IMR-90 (cell line): ENCODE measurements around the gene TENM3. TPM values are rescaled to one million over a fixed set of nuclear protein-coding genes. Genes with fewer than 3 reads are reported as not detected.

Experiments used
- ATAC-seq: fragments of 200-7000 bp; cut with Tn5 transposase; 2 replicates; pipeline ENCODE4 v1.9.1; 2020; ENCODE audit warnings: low read depth, mild to moderate bottlenecking, moderate library complexity
- BruUV-seq: library from RNA; stranded (reverse); fragments of 400-500 nt; replicated peaks from 2 replicates; lab custom pipeline; 2021; lab: Mats Ljungman, UMichigan
- CTCF ChIA-PET: fragments of 300-600 bp; formaldehyde crosslinking; extraction: SDS; loops from one replicate; lab custom pipeline; 2021; ENCODE audit warnings: antibody characterized with exemption; lab: Yijun Ruan, JAX
- POLR2A ChIA-PET: fragments of 300-600 bp; sonication (Branson Sonifier 250); formaldehyde crosslinking; loops from one replicate; lab custom pipeline; 2022; ENCODE audit warnings: antibody characterized with exemption; ENCODE audit not compliant: unreplicated experiment; lab: Charles Lee
- DNase-seq: peaks from one replicate; pipeline ENCODE4 v3.0.0; 2013
- H2AFZ ChIP-seq: replicated peaks from 2 replicates; pipeline ENCODE3; 2013; ENCODE audit warnings: low read length, mild to moderate bottlenecking; ENCODE audit not compliant: poor library complexity
- H2AK5ac ChIP-seq: 2 replicates; pipeline ENCODE4 v1.6.1; 2013; ENCODE audit warnings: low read depth, low read length, inconsistent platforms
- H2AK9ac ChIP-seq: replicated peaks from 2 replicates; pipeline ENCODE3; 2013; ENCODE audit warnings: mild to moderate bottlenecking, low read depth, low read length, moderate library complexity; ENCODE audit not compliant: poor library complexity
- H2BK120ac ChIP-seq: 2 replicates; pipeline ENCODE4 v1.6.1; 2013; ENCODE audit warnings: low read depth, low read length, inconsistent platforms
- H2BK15ac ChIP-seq: 3 replicates; pipeline ENCODE4 v1.6.1; 2013; ENCODE audit warnings: low read depth, low read length, inconsistent platforms
- H2BK20ac ChIP-seq: 2 replicates; pipeline ENCODE4 v1.6.1; 2013; ENCODE audit warnings: low read depth, mild to moderate bottlenecking, inconsistent platforms, low read length, moderate library complexity
- H2BK5ac ChIP-seq: 2 replicates; pipeline ENCODE4 v1.6.1; 2013; ENCODE audit warnings: mild to moderate bottlenecking, low read depth, low read length, inconsistent platforms; ENCODE audit not compliant: poor library complexity, severe bottlenecking
- H3K14ac ChIP-seq: replicated peaks from 2 replicates; pipeline ENCODE4 v1.6.1; 2013; ENCODE audit warnings: low read depth, low read length, inconsistent platforms
- H3K18ac ChIP-seq: 2 replicates; pipeline ENCODE4 v1.6.1; 2013; ENCODE audit warnings: low read depth, low read length, control low read depth
- H3K23ac ChIP-seq: 2 replicates; pipeline ENCODE4 v1.6.1; 2013; ENCODE audit warnings: low read depth, low read length, inconsistent platforms
- H3K27ac ChIP-seq: 2 replicates; pipeline ENCODE4 v1.5.1; 2013; ENCODE audit warnings: mild to moderate bottlenecking, control low read depth, low read length; ENCODE audit not compliant: insufficient read depth
- H3K27me3 ChIP-seq: 2 replicates; pipeline ENCODE4 v1.6.1; 2013; ENCODE audit warnings: low read length; ENCODE audit not compliant: control insufficient read depth, insufficient read depth
- H3K36me3 ChIP-seq: 2 replicates; pipeline ENCODE4 v1.6.1; 2013; ENCODE audit warnings: low read length, mixed read lengths; ENCODE audit not compliant: control insufficient read depth, insufficient read depth
- H3K4ac ChIP-seq: 2 replicates; pipeline ENCODE4 v1.6.1; 2013; ENCODE audit warnings: low read depth, low read length, inconsistent platforms
- H3K4me1 ChIP-seq: 2 replicates; pipeline ENCODE4 v1.6.1; 2013; ENCODE audit warnings: low read length, mixed read lengths; ENCODE audit not compliant: control insufficient read depth, insufficient read depth
- H3K4me2 ChIP-seq: 2 replicates; pipeline ENCODE4 v1.6.1; 2013; ENCODE audit warnings: low read depth, mild to moderate bottlenecking, control low read depth, low read length, moderate library complexity
- H3K4me3 ChIP-seq: 2 replicates; pipeline ENCODE4 v1.5.1; 2013; ENCODE audit warnings: low read depth, mild to moderate bottlenecking, control low read depth, low read length, moderate library complexity; ENCODE audit not compliant: insufficient read depth
- H3K56ac ChIP-seq: 2 replicates; pipeline ENCODE4 v1.6.1; 2013; ENCODE audit warnings: low read length, inconsistent platforms; ENCODE audit not compliant: insufficient read depth; ENCODE audit errors: extremely low read depth
- H3K79me1 ChIP-seq, 2 experiments: 2 replicates each; pipeline ENCODE4 v1.6.1; 2013; ENCODE audit warnings: low read length in 2 of 2, inconsistent platforms in 1 of 2, low read depth in 1 of 2
- H3K9ac ChIP-seq: 2 replicates; pipeline ENCODE4 v1.6.1; 2013; ENCODE audit warnings: low read depth, low read length, control low read depth
- H3K9me1 ChIP-seq: 2 replicates; pipeline ENCODE4 v1.6.1; 2013; ENCODE audit warnings: low read length, inconsistent platforms; ENCODE audit not compliant: insufficient read depth
- H3K9me3 ChIP-seq: 2 replicates; pipeline ENCODE4 v1.6.1; 2013; ENCODE audit warnings: low read length; ENCODE audit not compliant: control insufficient read depth, insufficient read depth
- H4K20me1 ChIP-seq: 2 replicates; pipeline ENCODE4 v1.6.1; 2013; ENCODE audit warnings: low read length, inconsistent platforms; ENCODE audit not compliant: insufficient read depth
- H4K5ac ChIP-seq: 2 replicates; pipeline ENCODE4 v1.6.1; 2013; ENCODE audit warnings: mild to moderate bottlenecking, low read depth, low read length, control low read depth
- H4K8ac ChIP-seq, 2 experiments: 2 replicates each; pipeline ENCODE4 v1.6.1; 2013; ENCODE audit warnings: low read depth in 2 of 2, low read length in 2 of 2, control low read depth in 1 of 2, inconsistent platforms in 1 of 2
- H4K91ac ChIP-seq: 2 replicates; pipeline ENCODE4 v1.6.1; 2013; ENCODE audit warnings: low read depth, low read length, inconsistent platforms; ENCODE audit not compliant: insufficient read depth
- BHLHE40 ChIP-seq: fragments of 150-350 bp; IDR thresholded peaks from 2 replicates; pipeline ENCODE4 v1.6.1; 2016; ENCODE audit warnings: mild to moderate bottlenecking, low read depth, low read length
- CEBPB ChIP-seq: IDR thresholded peaks from 2 replicates; pipeline ENCODE4 v1.6.1; 2012; ENCODE audit warnings: low read depth, low read length, improper control_type of control experiment
- FOS ChIP-seq: fragments of 150-350 bp; IDR thresholded peaks from 2 replicates; pipeline ENCODE4 v1.6.1; 2016; ENCODE audit warnings: low read depth, low read length
- MAFK ChIP-seq: IDR thresholded peaks from 2 replicates; pipeline ENCODE4 v1.6.1; 2012; ENCODE audit warnings: low read depth, low read length, improper control_type of control experiment
- MXI1 ChIP-seq: IDR thresholded peaks from 2 replicates; pipeline ENCODE4 v1.6.1; 2012; ENCODE audit warnings: low read depth, mild to moderate bottlenecking, low read length, moderate library complexity, borderline replicate concordance
- POLR2A ChIP-seq: IDR thresholded peaks from 2 replicates; pipeline ENCODE4 v1.6.1; 2012; ENCODE audit warnings: mild to moderate bottlenecking, low read depth, low read length
- RAD21 ChIP-seq: IDR thresholded peaks from 2 replicates; pipeline ENCODE4 v1.6.1; 2012; ENCODE audit warnings: low read length, improper control_type of control experiment
- RFX5 ChIP-seq: IDR thresholded peaks from 2 replicates; pipeline ENCODE4 v1.8.0; 2012; ENCODE audit warnings: low read depth, mild to moderate bottlenecking, low read length, moderate library complexity
- SMC3 ChIP-seq: fragments of 150-350 bp; IDR thresholded peaks from 2 replicates; pipeline ENCODE4 v1.6.1; 2016; ENCODE audit warnings: low read depth, mild to moderate bottlenecking, antibody characterized with exemption, low read length, moderate library complexity
- WGBS, 2 experiments: methylation state at CpG; one replicate each; pipeline versions ENCODE4 v1.1.5 to v1.1.7; 2013; ENCODE audit warnings: missing lambda C conversion rate in 2 of 2; ENCODE audit not compliant: insufficient read length in 1 of 2; ENCODE audit errors: extremely low coverage in 2 of 2; 5-methylcytosine and 5-hydroxymethylcytosine counted together
- dilution Hi-C: fragments of 300-500 bp; cut with HindIII; formaldehyde crosslinking; loops from one replicate; pipeline ENCODE4 v1.14.3; 2018; ENCODE audit warnings: low sequenced_read_pairs; ENCODE audit not compliant: unreplicated experiment
- in situ Hi-C: fragments of 300-500 bp; cut with MboI; formaldehyde crosslinking; loops from 3 replicates; pipeline ENCODE4 v1.14.3; 2019; ENCODE audit warnings: low sequenced_read_pairs, inconsistent platforms, mixed read lengths
- intact Hi-C: fragments of 100-400 bp; cut with micrococcal nuclease; formaldehyde crosslinking; loops from 2 replicates; pipeline ENCODE4 v1.10.0; 2022
- polyA plus RNA-seq, 3 experiments: library from polyadenylated mRNA; depleted of rRNA; stranded (reverse); fragments of >200 nt; gene quantifications; 2 replicates each; pipeline ENCODE4 v1.2.3, GENCODE V29; 2012; ENCODE audit warnings: low replicate concordance in 1 of 3
- total RNA-seq: library from RNA; depleted of rRNA; stranded (reverse); fragments of >200 nt; gene quantifications from 2 replicates; pipeline ENCODE4 v1.2.3, GENCODE V29; 2012

Gene TENM3
- total and polyA plus RNA-seq, 2 of the 4 experiments (the other 2 are of a cell fraction), result 29.9 to 173 TPM

DNA sequence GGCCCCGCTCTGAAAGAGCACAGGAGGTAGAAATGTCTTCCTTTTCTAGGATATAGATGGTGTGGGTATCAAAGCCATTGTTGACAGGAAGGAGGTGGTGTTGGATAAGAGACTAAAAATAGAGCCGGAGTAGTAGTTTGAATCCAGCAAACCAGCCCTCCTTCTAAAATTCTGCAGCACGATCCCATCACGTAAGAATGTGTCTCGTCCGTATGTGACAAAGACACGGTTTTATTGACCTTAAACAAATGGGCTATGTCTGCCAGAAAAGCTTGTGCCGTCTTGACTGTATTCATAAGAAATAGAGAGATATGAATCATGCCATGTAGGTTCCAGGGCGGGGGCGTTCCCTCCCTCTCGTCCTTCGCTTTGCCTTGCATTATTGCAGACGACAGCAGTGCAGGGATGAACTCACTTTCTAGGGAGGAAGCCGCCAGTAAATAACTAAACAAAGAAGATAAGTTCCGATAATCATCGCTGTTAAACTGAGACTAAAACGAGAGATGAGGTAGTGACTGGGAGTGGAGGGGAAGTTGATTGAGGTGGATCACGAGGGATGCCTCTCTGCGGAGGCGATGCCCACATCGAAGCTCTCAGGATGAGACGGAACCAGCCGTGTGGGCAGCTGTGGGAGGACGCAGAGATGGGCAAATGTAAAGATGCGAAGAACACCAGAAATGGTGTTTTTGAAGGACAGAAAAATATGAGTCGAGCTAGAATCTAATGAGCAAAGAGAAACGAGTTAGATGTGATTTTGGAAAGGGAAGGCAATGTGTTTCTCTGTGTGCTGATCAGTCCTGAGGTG is 3.4 kb downstream of the TENM3 start:
- intact Hi-C loops (loop anchor here (10.0 kb wide), 1 partner anchor 678 kb away; no protein-coding TSS in a partner anchor), in situ Hi-C loops (no loop called here), dilution Hi-C loops (no loop called here)
- Histone ChIP-seq H2BK5ac (no peak overlapping the region), H3K27me3 (no peaks in the 10 kb centered on the region), H4K5ac (no peak overlapping the region), H3K4me1 (peaks cover 4% of the 10 kb centered on the region), H3K23ac (peak overlapping the region; percentile 19; the same call in 1 of the 2 replicates), H3K18ac (no peak overlapping the region), H3K4ac (peak overlapping the region; percentile 22), H3K9me3 (no peaks in the 10 kb centered on the region), H3K9me1 (peaks cover 6% of the 10 kb centered on the region; the same call in 1 of the 2 replicates), H3K79me1 (peaks cover 0 to 4% of the 10 kb centered on the region in 2 experiments; a peak in 1 of 4 replicates), H2BK120ac (peak overlapping the region; percentile 18; the same call in 1 of the 2 replicates), H2AK5ac (peak overlapping the region; percentile 45; the same call in 1 of the 2 replicates), H3K4me3 (peak overlapping the region; percentile 20), H3K4me2 (peak overlapping the region; percentile 55), H4K8ac (peak overlapping the region in 1 of 2 experiments; percentile 33; a peak in 1 of 4 replicates), H3K56ac (no peak overlapping the region), H3K14ac (peak overlapping the region; percentile 51; the same call in 1 of the 2 replicates), H2BK20ac (0 out of 2 replicates have a peak overlapping the region, but pooled peaks have one; percentile 3), H2AFZ (peak overlapping the region; percentile 28), H3K27ac (no peak overlapping the region), H2AK9ac (no peak overlapping the region), H3K36me3 (no peaks in the 10 kb centered on the region), H2BK15ac (no peak overlapping the region; the same call in 2 of the 3 replicates), H4K20me1 (no peaks in the 10 kb centered on the region), H4K91ac (no peak overlapping the region; the same call in 1 of the 2 replicates), H3K9ac (no peak overlapping the region)
- TF ChIP-seq CEBPB, result peak; percentile 34; the same call in 1 of the 2 replicates
- no peak for TF ChIP-seq RFX5
- no peak for TF ChIP-seq POLR2A
- TF ChIP-seq RAD21, result peak; percentile 28; the same call in 1 of the 2 replicates
- TF ChIP-seq SMC3, result no peak
- no peak for TF ChIP-seq MXI1
- TF ChIP-seq FOS, result peak; percentile 20; the same call in 1 of the 2 replicates
- TF ChIP-seq MAFK, result 0 out of 2 replicates have a peak, but pooled peaks have one; percentile 35
- TF ChIP-seq BHLHE40, result peak; percentile 56
- ChIA-PET CTCF (no interaction called here), POLR2A (no interaction called here)
- ATAC-seq, result peak; percentile 69
- BruUV-seq, result no TSS peak
- 60% methylated on average over 15 of the region's 27 CpGs; no CpG with 5 or more reads in 1 of the 2 experiments for WGBS, 2 experiments
- peak; percentile 78 for DNase-seq
